OCI-LY1 (cell line): ENCODE measurements around the gene DECR2.

Experiments
- H2AFZ ChIP-seq: fragments of 200-600 bp; sonication (generic), shearing (Covaris generic); 2 replicates; pipeline ENCODE4 v1.6.0; 2014; ENCODE audit warnings: antibody characterized with exemption, mild to moderate bottlenecking, low read length
- H3F3A ChIP-seq: fragments of 200-600 bp; sonication (generic), shearing (Covaris generic); 2 replicates; pipeline ENCODE4 v1.6.0; 2014; ENCODE audit warnings: mild to moderate bottlenecking, antibody characterized with exemption, low read length, moderate library complexity; ENCODE audit not compliant: insufficient read depth
- H3K27ac ChIP-seq: fragments of 200-600 bp; sonication (generic); 2 replicates; pipeline ENCODE4 v1.5.1; 2014; ENCODE audit warnings: low read length, mixed run types, mild to moderate bottlenecking, low read depth; ENCODE audit not compliant: poor library complexity, severe bottlenecking
- H3K27me3 ChIP-seq: fragments of 200-600 bp; sonication (generic); 2 replicates; pipeline ENCODE4 v1.6.0; 2014; ENCODE audit warnings: antibody characterized with exemption, mild to moderate bottlenecking, low read length, moderate library complexity; ENCODE audit not compliant: insufficient read depth
- H3K36me3 ChIP-seq: fragments of 200-600 bp; sonication (generic); 2 replicates; pipeline ENCODE4 v1.6.1; 2014; ENCODE audit warnings: mild to moderate bottlenecking, antibody characterized with exemption, low read length, moderate library complexity, mixed read lengths; ENCODE audit not compliant: insufficient read depth
- H3K4me1 ChIP-seq: fragments of 200-600 bp; sonication (generic); 2 replicates; pipeline ENCODE4 v1.5.1; 2014; ENCODE audit warnings: mild to moderate bottlenecking, low read length, moderate library complexity; ENCODE audit not compliant: insufficient read depth, severe bottlenecking
- H3K4me2 ChIP-seq: fragments of 200-600 bp; sonication (generic), shearing (Covaris generic); 2 replicates; pipeline ENCODE4 v1.6.1; 2014; ENCODE audit warnings: low read length
- H3K4me3 ChIP-seq: fragments of 200-600 bp; sonication (generic); 2 replicates; pipeline ENCODE4 v1.5.1; 2014; ENCODE audit warnings: low read length, low read depth, mild to moderate bottlenecking, mixed read lengths; ENCODE audit not compliant: poor library complexity, severe bottlenecking
- H3K79me2 ChIP-seq: fragments of 200-600 bp; shearing (Covaris generic); 2 replicates; pipeline ENCODE4 v1.6.1; 2016; ENCODE audit warnings: mixed run types, low read length, mixed read lengths; ENCODE audit not compliant: insufficient read depth
- H3K9ac ChIP-seq: fragments of 200-600 bp; sonication (generic), shearing (Covaris generic); 2 replicates; pipeline ENCODE4 v1.6.1; 2014; ENCODE audit warnings: mild to moderate bottlenecking, low read length, mixed read lengths
- H3K9me2 ChIP-seq: fragments of 200-600 bp; sonication (generic), shearing (Covaris generic); 2 replicates; pipeline ENCODE4 v1.6.1; 2014; ENCODE audit warnings: low read depth, mild to moderate bottlenecking, low read length, mixed read lengths
- H3K9me3 ChIP-seq: fragments of 200-600 bp; shearing (Covaris generic); 2 replicates; pipeline ENCODE4 v1.6.1; 2014; ENCODE audit warnings: low read length, mixed read lengths
- H4K20me1 ChIP-seq: fragments of 200-600 bp; sonication (generic), shearing (Covaris generic); 2 replicates; pipeline ENCODE4 v1.6.0; 2016; ENCODE audit warnings: mild to moderate bottlenecking, low read length; ENCODE audit not compliant: insufficient read depth
- EZH2 ChIP-seq: fragments of 200-600 bp; sonication (generic), shearing (Covaris generic); IDR thresholded peaks from 2 replicates; pipeline ENCODE4 v1.8.0; 2017; ENCODE audit warnings: borderline replicate concordance, mixed run types, mild to moderate bottlenecking, antibody characterized with exemption, low read length, moderate library complexity, mixed read lengths
- TF ChIP-seq, protein P1 (sequence below): fragments of 200-600 bp; sonication (generic), shearing (Covaris generic); IDR thresholded peaks from 2 replicates; pipeline ENCODE4 v1.5.1; 2017; ENCODE audit warnings: mild to moderate bottlenecking, antibody characterized with exemption, low read length, moderate library complexity, mixed read lengths

The DECR2 gene

DNA sequence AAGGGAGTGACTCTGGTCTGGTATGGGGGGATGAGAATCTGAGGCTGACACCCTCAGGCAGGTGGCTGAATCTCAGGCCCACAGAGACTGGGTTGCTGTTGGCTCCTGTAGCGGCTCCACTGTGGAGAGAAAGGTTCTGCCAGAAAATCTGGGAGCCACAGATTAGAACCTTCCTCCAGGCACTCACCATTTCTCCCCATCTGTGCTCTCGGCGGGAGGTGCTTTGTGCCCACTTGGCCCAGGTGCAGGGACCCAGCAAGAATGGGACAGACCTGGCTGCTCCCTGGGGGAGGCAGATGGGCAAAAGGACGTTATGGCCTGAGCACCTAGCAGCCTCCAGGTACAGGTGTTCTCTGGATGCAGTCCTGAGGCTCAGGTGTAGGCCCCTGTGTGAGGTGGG lies 43.9 kb downstream of the DECR2 start:
- Histone ChIP-seq H3K9ac (no peak overlapping the region), H3K4me1 (peaks cover 8% of the 10 kb centered on the region), H3F3A (no peaks in the 10 kb centered on the region), H3K36me3 (no peaks in the 10 kb centered on the region), H3K9me3 (no peaks in the 10 kb centered on the region), H3K79me2 (no peaks in the 10 kb centered on the region), H3K27ac (no peak overlapping the region), H3K4me2 (no peak overlapping the region), H4K20me1 (no peaks in the 10 kb centered on the region), H2AFZ (no peak overlapping the region), H3K27me3 (no peaks in the 10 kb centered on the region), H3K9me2 (no peaks in the 10 kb centered on the region), H3K4me3 (no peak overlapping the region)
- TF ChIP-seq, protein P1, sequence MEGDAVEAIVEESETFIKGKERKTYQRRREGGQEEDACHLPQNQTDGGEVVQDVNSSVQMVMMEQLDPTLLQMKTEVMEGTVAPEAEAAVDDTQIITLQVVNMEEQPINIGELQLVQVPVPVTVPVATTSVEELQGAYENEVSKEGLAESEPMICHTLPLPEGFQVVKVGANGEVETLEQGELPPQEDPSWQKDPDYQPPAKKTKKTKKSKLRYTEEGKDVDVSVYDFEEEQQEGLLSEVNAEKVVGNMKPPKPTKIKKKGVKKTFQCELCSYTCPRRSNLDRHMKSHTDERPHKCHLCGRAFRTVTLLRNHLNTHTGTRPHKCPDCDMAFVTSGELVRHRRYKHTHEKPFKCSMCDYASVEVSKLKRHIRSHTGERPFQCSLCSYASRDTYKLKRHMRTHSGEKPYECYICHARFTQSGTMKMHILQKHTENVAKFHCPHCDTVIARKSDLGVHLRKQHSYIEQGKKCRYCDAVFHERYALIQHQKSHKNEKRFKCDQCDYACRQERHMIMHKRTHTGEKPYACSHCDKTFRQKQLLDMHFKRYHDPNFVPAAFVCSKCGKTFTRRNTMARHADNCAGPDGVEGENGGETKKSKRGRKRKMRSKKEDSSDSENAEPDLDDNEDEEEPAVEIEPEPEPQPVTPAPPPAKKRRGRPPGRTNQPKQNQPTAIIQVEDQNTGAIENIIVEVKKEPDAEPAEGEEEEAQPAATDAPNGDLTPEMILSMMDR, result no peak
- no peak for TF ChIP-seq EZH2

DNA sequence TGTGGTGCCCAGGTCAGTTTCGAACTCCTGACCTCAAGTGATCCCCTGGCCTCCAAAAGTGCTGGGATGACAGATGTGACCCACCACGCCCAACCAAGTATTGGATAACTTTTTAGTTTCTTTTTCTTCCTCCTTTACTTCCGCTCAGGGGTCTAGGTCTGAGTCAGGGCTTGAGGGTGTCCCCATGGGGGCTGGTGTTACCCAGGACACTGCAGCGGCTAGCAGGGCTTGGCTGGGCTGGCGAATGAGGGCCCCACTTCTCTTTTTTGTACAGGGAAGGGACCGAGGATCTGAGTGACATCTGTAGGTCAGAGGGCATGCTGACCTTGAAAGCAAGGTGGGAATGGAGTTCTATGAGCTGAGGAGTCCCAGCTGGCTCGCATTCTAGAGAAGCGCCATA lies 48.7 kb downstream of the DECR2 start:
- H2AFZ ChIP-seq, result no peak overlapping the region
- no peak overlapping the region for H3K4me2 ChIP-seq
- H3K9ac ChIP-seq, result no peak overlapping the region
- H3K36me3 ChIP-seq, result no peaks in the 10 kb centered on the region
- H3K4me3 ChIP-seq, result no peak overlapping the region
- no peak overlapping the region for H3K27ac ChIP-seq
- H4K20me1 ChIP-seq, result no peaks in the 10 kb centered on the region
- H3K9me2 ChIP-seq, result no peaks in the 10 kb centered on the region
- H3K4me1 ChIP-seq, result peaks cover 8% of the 10 kb centered on the region
- no peaks in the 10 kb centered on the region for H3K27me3 ChIP-seq
- no peaks in the 10 kb centered on the region for H3K9me3 ChIP-seq
- H3F3A ChIP-seq, result no peaks in the 10 kb centered on the region
- H3K79me2 ChIP-seq, result no peaks in the 10 kb centered on the region
- TF ChIP-seq, protein P1, result no peak
- no peak for TF ChIP-seq EZH2

DNA sequence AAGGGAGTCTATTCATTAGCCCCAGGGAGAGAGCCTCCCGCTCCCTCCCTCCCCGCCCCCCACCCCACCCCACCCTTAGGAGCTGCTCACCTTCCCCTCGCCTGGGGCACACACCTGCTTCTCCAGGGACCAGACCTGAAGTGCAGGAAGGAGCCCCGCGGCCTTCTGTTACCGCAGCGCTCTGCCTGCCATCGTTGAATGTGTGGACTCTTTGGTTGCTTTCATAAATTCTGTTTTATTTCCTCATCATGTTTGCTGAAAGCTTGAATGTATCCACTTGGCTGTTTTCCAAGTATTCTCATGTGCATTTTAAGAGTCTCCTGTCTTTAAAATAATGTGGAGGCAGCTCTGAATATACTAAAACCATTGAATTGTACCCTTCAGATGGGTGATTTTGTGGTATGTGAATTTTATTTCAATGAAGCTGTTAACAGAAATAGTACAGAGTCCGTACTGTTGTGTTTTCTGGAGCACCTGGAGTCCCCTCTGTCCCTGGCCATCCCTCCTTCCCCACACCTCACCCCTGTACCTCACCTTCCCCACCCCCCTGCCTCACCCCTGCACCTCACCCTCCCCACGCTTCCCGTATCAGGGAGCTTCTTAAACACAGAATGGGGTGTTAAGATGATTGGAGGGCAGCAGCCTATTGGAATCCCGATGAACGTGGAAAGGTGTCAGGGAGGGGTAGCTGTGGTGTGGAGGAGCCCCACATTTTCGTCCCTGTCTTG lies 49.3 kb downstream of the DECR2 start:
- H3K4me2 ChIP-seq, result no peak overlapping the region
- no peak overlapping the region for H3K4me3 ChIP-seq
- H3K36me3 ChIP-seq, result no peaks in the 10 kb centered on the region
- no peaks in the 10 kb centered on the region for H3F3A ChIP-seq
- H3K9me3 ChIP-seq, result no peaks in the 10 kb centered on the region
- no peaks in the 10 kb centered on the region for H4K20me1 ChIP-seq
- H3K27ac ChIP-seq, result no peak overlapping the region
- H3K9ac ChIP-seq, result no peak overlapping the region
- no peak overlapping the region for H2AFZ ChIP-seq
- no peaks in the 10 kb centered on the region for H3K9me2 ChIP-seq
- peaks cover 8% of the 10 kb centered on the region for H3K4me1 ChIP-seq
- H3K79me2 ChIP-seq, result no peaks in the 10 kb centered on the region
- H3K27me3 ChIP-seq, result no peaks in the 10 kb centered on the region
- TF ChIP-seq EZH2, result no peak
- TF ChIP-seq, protein P1, result no peak
